ENCODE data around the gene PADI3. TPM values are rescaled to one million over a fixed set of nuclear protein-coding genes. Genes with fewer than 3 reads are reported as not detected.

Gene PADI3
- total and polyA plus RNA-seq, 2 experiments from 2014 or later: 0.37 to 0.80 TPM

DNA sequence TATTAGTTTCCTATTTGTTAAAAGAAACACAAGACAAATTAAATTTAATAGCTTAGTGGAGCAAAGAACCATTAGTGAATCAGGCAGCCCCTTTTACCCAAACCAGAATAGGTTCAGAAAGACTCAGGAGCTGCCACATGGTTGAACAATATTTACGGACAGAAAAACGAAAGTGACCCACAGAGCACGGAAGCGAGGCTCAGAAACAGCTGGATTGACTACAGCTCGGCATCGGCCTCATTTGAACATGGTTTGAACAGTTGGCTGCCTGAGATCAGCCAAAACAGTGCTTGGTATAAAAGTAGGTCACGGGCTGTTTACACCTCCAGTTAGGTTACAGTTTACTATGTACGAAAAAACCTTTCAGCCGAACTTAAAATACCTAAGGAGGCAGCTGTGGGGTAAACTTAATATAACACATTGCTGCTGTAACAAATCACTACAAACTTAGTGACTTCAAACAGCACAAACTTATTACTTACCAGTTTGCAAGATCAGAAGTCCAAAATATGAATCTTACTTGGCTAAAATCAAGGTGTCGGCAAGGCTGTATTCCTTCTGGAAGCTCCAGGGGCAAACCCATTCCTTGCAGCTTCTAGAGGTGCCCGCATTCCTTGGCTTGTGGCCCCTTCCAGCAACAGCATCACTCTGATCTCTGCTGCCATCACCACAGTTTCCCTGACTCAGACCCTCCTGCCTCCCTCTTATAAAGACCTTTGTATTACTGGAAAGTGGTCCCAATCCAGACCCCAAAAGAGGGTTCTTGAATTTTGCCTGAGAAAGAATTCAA lies 70.9 kb downstream of the PADI3 start:
- no peak overlapping the region for H3K27ac ChIP-seq (ENCODE audit: low read depth)
- H3K4me3 ChIP-seq: no peak overlapping the region
- H3K36me3 ChIP-seq (ENCODE audit: insufficient read depth): no peaks in the 10 kb centered on the region
- no peaks in the 10 kb centered on the region for H3K79me2 ChIP-seq (replicated peaks; ENCODE audit: insufficient read depth)
- H3K4me2 ChIP-seq: no peak overlapping the region
- TF ChIP-seq EZH2phosphoT487 (IDR thresholded peaks at IDR 0.05; ENCODE audit: unreplicated experiment): no peak
- TF ChIP-seq, protein P1, sequence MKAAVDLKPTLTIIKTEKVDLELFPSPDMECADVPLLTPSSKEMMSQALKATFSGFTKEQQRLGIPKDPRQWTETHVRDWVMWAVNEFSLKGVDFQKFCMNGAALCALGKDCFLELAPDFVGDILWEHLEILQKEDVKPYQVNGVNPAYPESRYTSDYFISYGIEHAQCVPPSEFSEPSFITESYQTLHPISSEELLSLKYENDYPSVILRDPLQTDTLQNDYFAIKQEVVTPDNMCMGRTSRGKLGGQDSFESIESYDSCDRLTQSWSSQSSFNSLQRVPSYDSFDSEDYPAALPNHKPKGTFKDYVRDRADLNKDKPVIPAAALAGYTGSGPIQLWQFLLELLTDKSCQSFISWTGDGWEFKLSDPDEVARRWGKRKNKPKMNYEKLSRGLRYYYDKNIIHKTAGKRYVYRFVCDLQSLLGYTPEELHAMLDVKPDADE (IDR thresholded peaks at IDR 0.05): no peak
- no peak for TF ChIP-seq ZNF114 (CRISPR knock-in tag; IDR thresholded peaks at IDR 0.05)
- TF ChIP-seq, protein P2, sequence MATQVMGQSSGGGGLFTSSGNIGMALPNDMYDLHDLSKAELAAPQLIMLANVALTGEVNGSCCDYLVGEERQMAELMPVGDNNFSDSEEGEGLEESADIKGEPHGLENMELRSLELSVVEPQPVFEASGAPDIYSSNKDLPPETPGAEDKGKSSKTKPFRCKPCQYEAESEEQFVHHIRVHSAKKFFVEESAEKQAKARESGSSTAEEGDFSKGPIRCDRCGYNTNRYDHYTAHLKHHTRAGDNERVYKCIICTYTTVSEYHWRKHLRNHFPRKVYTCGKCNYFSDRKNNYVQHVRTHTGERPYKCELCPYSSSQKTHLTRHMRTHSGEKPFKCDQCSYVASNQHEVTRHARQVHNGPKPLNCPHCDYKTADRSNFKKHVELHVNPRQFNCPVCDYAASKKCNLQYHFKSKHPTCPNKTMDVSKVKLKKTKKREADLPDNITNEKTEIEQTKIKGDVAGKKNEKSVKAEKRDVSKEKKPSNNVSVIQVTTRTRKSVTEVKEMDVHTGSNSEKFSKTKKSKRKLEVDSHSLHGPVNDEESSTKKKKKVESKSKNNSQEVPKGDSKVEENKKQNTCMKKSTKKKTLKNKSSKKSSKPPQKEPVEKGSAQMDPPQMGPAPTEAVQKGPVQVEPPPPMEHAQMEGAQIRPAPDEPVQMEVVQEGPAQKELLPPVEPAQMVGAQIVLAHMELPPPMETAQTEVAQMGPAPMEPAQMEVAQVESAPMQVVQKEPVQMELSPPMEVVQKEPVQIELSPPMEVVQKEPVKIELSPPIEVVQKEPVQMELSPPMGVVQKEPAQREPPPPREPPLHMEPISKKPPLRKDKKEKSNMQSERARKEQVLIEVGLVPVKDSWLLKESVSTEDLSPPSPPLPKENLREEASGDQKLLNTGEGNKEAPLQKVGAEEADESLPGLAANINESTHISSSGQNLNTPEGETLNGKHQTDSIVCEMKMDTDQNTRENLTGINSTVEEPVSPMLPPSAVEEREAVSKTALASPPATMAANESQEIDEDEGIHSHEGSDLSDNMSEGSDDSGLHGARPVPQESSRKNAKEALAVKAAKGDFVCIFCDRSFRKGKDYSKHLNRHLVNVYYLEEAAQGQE (IDR thresholded peaks at IDR 0.05; ENCODE audit: unreplicated experiment): no peak
- TF ChIP-seq NANOG (IDR thresholded peaks at IDR 0.05; ENCODE audit: borderline replicate concordance): no peak
- no peak for TF ChIP-seq CREB1 (CRISPR knock-in tag; IDR thresholded peaks at IDR 0.05; ENCODE audit: low read depth)
- TF ChIP-seq ZNF331 (CRISPR knock-in tag; IDR thresholded peaks at IDR 0.05; ENCODE audit: low read depth): no peak
- TF ChIP-seq STAT1 (IDR thresholded peaks at IDR 0.05; ENCODE audit: unreplicated experiment): no peak
- TF ChIP-seq, protein P3, sequence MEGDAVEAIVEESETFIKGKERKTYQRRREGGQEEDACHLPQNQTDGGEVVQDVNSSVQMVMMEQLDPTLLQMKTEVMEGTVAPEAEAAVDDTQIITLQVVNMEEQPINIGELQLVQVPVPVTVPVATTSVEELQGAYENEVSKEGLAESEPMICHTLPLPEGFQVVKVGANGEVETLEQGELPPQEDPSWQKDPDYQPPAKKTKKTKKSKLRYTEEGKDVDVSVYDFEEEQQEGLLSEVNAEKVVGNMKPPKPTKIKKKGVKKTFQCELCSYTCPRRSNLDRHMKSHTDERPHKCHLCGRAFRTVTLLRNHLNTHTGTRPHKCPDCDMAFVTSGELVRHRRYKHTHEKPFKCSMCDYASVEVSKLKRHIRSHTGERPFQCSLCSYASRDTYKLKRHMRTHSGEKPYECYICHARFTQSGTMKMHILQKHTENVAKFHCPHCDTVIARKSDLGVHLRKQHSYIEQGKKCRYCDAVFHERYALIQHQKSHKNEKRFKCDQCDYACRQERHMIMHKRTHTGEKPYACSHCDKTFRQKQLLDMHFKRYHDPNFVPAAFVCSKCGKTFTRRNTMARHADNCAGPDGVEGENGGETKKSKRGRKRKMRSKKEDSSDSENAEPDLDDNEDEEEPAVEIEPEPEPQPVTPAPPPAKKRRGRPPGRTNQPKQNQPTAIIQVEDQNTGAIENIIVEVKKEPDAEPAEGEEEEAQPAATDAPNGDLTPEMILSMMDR (conservative IDR thresholded peaks at IDR 0.05; ENCODE audit: low read depth in 2 of 2): no peak
- TF ChIP-seq JUNB (IDR thresholded peaks at IDR 0.05; ENCODE audit: unreplicated experiment): no peak
- TF ChIP-seq POLR2AphosphoS5 (IDR thresholded peaks at IDR 0.05; ENCODE audit: low read depth): no peak
- TF ChIP-seq, protein P4, sequence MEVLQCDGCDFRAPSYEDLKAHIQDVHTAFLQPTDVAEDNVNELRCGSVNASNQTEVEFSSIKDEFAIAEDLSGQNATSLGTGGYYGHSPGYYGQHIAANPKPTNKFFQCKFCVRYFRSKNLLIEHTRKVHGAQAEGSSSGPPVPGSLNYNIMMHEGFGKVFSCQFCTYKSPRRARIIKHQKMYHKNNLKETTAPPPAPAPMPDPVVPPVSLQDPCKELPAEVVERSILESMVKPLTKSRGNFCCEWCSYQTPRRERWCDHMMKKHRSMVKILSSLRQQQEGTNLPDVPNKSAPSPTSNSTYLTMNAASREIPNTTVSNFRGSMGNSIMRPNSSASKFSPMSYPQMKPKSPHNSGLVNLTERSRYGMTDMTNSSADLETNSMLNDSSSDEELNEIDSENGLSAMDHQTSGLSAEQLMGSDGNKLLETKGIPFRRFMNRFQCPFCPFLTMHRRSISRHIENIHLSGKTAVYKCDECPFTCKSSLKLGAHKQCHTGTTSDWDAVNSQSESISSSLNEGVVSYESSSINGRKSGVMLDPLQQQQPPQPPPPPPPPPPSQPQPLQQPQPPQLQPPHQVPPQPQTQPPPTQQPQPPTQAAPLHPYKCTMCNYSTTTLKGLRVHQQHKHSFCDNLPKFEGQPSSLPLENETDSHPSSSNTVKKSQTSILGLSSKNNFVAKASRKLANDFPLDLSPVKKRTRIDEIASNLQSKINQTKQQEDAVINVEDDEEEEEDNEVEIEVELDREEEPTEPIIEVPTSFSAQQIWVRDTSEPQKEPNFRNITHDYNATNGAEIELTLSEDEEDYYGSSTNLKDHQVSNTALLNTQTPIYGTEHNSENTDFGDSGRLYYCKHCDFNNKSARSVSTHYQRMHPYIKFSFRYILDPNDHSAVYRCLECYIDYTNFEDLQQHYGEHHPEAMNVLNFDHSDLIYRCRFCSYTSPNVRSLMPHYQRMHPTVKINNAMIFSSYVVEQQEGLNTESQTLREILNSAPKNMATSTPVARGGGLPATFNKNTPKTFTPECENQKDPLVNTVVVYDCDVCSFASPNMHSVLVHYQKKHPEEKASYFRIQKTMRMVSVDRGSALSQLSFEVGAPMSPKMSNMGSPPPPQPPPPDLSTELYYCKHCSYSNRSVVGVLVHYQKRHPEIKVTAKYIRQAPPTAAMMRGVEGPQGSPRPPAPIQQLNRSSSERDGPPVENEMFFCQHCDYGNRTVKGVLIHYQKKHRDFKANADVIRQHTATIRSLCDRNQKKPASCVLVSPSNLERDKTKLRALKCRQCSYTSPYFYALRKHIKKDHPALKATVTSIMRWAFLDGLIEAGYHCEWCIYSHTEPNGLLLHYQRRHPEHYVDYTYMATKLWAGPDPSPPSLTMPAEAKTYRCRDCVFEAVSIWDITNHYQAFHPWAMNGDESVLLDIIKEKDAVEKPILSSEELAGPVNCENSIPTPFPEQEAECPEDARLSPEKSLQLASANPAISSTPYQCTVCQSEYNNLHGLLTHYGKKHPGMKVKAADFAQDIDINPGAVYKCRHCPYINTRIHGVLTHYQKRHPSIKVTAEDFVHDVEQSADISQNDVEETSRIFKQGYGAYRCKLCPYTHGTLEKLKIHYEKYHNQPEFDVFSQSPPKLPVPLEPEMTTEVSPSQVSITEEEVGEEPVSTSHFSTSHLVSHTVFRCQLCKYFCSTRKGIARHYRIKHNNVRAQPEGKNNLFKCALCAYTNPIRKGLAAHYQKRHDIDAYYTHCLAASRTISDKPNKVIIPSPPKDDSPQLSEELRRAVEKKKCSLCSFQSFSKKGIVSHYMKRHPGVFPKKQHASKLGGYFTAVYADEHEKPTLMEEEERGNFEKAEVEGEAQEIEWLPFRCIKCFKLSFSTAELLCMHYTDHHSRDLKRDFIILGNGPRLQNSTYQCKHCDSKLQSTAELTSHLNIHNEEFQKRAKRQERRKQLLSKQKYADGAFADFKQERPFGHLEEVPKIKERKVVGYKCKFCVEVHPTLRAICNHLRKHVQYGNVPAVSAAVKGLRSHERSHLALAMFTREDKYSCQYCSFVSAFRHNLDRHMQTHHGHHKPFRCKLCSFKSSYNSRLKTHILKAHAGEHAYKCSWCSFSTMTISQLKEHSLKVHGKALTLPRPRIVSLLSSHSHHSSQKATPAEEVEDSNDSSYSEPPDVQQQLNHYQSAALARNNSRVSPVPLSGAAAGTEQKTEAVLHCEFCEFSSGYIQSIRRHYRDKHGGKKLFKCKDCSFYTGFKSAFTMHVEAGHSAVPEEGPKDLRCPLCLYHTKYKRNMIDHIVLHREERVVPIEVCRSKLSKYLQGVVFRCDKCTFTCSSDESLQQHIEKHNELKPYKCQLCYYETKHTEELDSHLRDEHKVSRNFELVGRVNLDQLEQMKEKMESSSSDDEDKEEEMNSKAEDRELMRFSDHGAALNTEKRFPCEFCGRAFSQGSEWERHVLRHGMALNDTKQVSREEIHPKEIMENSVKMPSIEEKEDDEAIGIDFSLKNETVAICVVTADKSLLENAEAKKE (CRISPR knock-in tag; IDR thresholded peaks at IDR 0.05): no peak
- no peak for TF ChIP-seq EZH2 (IDR thresholded peaks at IDR 0.05; ENCODE audit: low read depth, unreplicated experiment)
- DNase-seq (ENCODE audit: low spot score) (no peak), ATAC-seq (no peak)
- no peaks in the 10 kb centered on the region for H3K36me3 Mint-ChIP-seq (ENCODE audit: low read depth)
- peaks cover 11% of the 10 kb centered on the region; the same call in 2 of the 3 replicates for H3K9me3 Mint-ChIP-seq
- no peak overlapping the region for H2AFZ ChIP-seq
- H3F3A ChIP-seq (replicated peaks; ENCODE audit: low read depth): no peaks in the 10 kb centered on the region
- no peak overlapping the region for H3K4me3 Mint-ChIP-seq
- H3K27me3 ChIP-seq (ENCODE audit: insufficient read depth): no peaks in the 10 kb centered on the region
- H3K4me1 Mint-ChIP-seq: peaks cover 27% of the 10 kb centered on the region
- no peak overlapping the region for H3K27ac Mint-ChIP-seq
- peaks cover 7% of the 10 kb centered on the region for H3K27me3 Mint-ChIP-seq (ENCODE audit: insufficient read depth, low read depth, poor library complexity)
- no peaks in the 10 kb centered on the region for H4K20me1 ChIP-seq (replicated peaks; ENCODE audit: insufficient read depth)
- H3K9me2 ChIP-seq (ENCODE audit: insufficient read depth): 0 out of 2 replicates have a peak, but pooled peaks cover 5% of the 10 kb centered on the region
- peaks cover 18% of the 10 kb centered on the region; the same call in 1 of the 2 replicates for H3K4me1 ChIP-seq (ENCODE audit: insufficient read depth)

All from GM23338 (cell line).